CD4-positive, alpha-beta T cell treated with Interferon gamma for 1 hour (primary cell): Measurements from ENCODE around the gene WNT6.

ENCODE experiments used
- DNase-seq: peaks from one replicate; pipeline ENCODE4 v3.0.0-alpha.2; 2020

WNT6 gene

DNA sequence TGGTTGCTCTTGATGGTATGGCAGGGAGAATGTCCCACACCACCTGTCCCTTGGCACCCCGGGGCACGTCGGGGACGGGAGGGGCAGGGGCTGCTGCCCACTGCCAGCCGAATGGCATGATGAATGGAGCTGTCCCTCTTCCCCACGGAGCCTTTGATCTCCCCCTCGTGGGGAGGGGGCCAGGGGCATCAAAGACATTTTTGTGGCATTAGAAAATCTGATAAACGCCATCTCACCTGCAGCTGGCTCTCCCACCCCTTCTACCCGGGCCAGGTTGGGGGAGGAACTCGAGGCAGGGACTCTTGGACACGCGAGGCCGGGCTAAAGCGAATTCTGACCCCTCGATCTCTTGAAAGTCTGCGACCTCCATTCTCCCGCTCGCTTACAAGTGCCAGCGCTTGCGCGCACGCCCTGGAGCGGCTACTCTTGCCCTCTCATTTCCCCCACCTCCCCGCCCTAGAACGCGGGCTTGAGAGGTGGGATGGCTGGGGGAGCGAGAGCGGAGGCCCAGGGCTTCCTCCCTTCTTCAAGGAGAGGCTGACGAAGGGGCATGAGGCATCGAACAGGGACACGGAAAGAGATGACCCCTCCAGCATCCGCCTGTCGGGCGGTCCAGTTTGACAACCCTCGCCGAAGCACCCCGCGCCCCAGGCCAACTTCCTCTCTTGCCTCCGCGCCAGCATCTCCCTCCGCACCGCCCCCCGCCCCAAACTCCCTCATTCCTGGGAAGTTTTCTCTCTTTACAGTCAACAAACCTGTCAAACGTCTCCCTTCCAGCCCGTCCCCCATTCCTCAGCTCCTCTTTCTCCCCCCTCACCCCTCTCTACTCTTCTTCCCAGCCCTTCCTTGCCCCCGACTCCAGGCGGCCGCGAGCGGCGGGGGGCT lies 692 bp upstream of the WNT6 start:
- no peak for DNase-seq

- DNase-seq: no peak
Measured at GRCh38 chr2:218859988-218860831, 605 bp downstream of the WNT6 start.

GRCh38 chr2:218860950-218861381 lies 1.4 kb downstream of the WNT6 start:
- DNase-seq: no peak

GRCh38 chr2:218861645-218862318 lies 2.2 kb downstream of the WNT6 start:
- no peak for DNase-seq

DNA sequence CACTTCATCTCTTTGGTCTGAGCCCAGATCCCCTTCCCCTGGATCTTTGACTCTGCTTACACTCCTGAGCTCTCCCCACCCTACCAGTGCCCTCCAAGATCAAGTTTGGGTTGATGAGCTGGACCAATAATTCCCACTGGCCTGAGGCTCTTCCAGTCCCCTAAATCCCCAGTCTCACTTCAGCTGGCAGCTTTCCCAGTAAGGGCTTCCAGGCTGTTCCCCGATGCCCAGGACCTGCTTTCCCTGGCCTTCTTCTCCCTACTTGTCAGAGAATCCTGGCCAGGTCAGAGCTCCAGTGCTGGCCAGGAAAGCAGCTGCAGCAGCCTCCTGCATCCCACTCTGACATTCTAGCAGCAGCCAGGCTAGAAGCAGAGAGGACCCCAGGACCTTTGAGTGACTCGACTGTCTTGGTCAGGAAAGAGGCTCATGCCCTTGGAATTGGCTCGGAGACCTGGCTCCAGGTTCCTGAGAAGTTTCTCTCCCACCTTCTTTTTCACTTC lies 3.5 kb downstream of the WNT6 start:
- no peak for DNase-seq

GRCh38 chr2:218865396-218865795 lies 5.8 kb downstream of the WNT6 start:
- no peak for DNase-seq

- no peak for DNase-seq
Measured at GRCh38 chr2:218865999-218866398, 6.4 kb downstream of the WNT6 start.

GRCh38 chr2:218867900-218868299 lies 8.3 kb downstream of the WNT6 start:
- DNase-seq: no peak

GRCh38 chr2:218869064-218869463 lies 9.5 kb downstream of the WNT6 start:
- no peak for DNase-seq

- no peak for DNase-seq
Measured at GRCh38 chr2:218870984-218871344, 11.4 kb downstream of the WNT6 start.

- no peak for DNase-seq
Measured at GRCh38 chr2:218871345-218872302, 12.0 kb downstream of the WNT6 start.

- no peak for DNase-seq
Measured at GRCh38 chr2:218872645-218873358, 13.2 kb downstream of the WNT6 start.

- DNase-seq: no peak
Measured at GRCh38 chr2:218873359-218874194, 14.0 kb downstream of the WNT6 start.

GRCh38 chr2:218875692-218876246 lies 16.2 kb downstream of the WNT6 start:
- no peak for DNase-seq

GRCh38 chr2:218876562-218877219 lies 17.1 kb downstream of the WNT6 start:
- DNase-seq: peak; percentile 73

- no peak for DNase-seq
Measured at GRCh38 chr2:218877331-218877730, 17.7 kb downstream of the WNT6 start.

DNA sequence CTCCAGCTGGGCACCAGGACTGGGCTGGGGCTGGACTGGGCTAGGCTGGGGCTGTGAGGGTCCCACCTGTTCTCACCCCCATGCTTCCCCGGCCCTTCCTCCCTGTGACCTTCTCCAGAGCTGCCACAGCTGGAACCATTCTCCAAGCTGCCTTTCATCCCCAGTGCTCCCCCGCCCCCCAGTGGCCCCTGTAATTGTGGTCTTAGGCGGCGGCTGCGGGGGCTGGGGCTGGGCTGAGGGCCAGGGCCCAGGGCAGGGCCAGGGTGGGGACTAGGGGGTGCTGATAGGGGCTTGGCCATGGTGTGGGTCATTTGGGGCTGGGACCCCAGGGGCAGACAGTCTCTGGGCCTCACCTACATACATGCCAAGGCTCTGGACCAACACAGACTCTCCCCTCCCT lies 18.3 kb downstream of the WNT6 start:
- no peak for DNase-seq

GRCh38 chr2:218878486-218878885 lies 18.9 kb downstream of the WNT6 start:
- no peak for DNase-seq
